ENCODE data around the gene CCL4L2.
"Not testable (repeated sequence)": the region's sequence is repeated elsewhere in the genome, so short reads cannot be mapped to it uniquely, and the experiment has no call there.

Gene CCL4L2

DNA sequence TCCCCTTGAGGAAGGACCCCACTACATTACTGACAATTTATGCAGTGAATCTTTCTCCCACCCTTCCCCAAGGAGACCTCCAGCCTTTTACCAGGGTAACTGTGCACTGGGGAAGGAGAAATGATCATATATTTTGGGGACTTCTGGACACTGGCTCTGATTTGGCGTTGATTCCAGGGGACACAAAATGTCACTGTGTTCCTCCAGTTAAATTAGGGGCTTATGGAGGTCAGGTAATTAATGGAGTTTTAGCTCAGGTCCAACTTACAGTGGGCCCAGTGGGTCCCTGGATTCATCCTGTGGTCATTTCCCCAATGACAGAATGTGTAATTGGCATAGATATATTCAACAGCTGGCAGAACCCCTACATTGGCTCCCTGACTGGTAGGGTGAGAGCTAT lies 8.7 kb downstream of the CCL4L2 start:
- DNase-seq (ENCODE audit: low read depth in 2 of 3, low spot score in 2 of 3) = not testable (repeated sequence)

DNA sequence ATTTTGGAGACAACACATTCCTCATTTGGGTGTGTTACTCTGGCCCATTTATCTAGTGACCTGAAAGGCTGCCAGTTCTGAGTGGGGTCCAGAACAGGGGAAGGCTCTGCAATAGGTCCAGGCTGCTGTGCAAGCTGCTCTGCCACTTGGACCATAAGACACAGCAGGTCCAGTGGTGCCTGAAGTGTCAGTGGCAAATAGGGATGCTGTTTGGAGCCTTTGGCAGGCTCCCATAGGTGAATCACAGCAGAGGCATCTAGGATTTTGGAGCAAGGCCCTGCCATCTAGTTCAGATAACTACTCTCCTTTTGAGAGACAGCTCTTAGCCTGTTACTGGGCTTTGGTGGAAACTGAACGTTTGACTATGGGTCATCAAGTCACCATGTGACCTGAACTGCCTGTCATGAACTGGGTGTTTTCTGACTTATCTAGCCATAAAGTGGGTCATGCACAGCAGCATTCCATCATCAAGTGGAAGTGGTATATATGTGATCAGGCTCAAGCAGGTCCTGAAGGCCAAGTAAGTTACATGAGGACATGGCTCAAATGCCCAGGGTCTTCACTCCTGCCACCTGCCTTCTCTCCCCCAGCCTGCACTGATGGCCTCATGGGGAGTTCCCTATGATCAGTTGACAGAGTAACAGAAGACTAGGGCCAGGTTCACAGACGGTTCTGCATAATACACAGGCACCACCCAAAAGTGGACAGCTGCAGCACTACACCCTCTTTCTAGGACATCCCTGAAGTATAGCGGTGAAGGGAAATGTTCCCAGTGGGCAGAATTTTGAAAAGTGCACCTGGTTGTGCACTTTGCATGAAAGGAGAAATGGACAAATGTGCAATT lies 10.1 kb downstream of the CCL4L2 start:
- not testable (repeated sequence) for DNase-seq (ENCODE audit: low read depth in 2 of 3, low spot score in 2 of 3)

DNA sequence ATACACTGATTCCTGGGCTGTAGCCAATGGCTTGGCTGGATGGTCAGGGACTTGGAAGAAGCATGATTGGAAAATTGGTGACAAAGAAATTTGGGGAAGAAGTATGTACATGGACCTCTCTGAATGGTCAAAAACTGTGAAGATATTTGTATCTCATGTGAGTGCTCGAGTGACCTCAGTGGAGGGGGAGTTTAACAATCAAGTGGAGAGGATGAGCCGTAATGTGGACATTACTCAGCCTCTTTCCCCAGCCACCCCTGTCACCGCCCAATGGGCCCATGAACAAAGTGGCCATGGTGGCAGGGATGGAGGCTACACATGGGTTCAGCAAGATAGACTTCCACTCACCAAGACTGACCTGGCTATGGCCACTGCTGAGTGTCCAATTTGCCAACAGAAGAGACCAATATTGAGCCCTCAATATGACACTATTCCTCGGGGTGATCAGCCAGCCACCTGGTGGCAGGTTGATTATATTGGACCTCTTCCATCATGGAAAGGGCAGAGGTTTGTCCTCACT lies 10.8 kb downstream of the CCL4L2 start:
- not testable (repeated sequence) for DNase-seq (ENCODE audit: low read depth in 2 of 3, low spot score in 2 of 3)

- not testable (repeated sequence) for DNase-seq (ENCODE audit: low read depth in 2 of 3, low spot score in 2 of 3)
Observed at GRCh38 chr17:36222967-36223366, 12.1 kb downstream of the CCL4L2 start.

DNA sequence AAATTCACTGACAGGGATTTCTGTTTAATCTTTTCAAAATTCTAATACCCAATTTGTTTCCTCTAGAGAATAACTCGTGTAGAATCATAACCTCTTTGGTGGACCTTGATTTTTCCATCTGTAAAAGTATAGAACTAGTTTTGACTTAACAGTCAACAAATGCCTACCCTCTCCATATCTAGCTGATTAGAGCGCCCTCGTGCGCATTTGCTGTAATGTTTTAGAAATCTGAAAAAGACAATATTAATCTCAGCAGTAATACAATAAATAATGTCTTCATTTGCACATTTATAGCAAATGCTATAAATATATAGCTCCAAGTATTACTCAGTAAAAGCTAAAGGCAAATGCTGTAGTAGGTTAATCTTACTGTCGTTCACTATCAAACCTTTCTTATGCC lies 18.8 kb downstream of the CCL4L2 start:
- DNase-seq (ENCODE audit: low read depth in 2 of 3, low spot score in 2 of 3) = not testable (repeated sequence)

GRCh38 chr17:36242046-36242445 lies 31.2 kb downstream of the CCL4L2 start:
- DNase-seq (ENCODE audit: low read depth in 2 of 3, low spot score in 2 of 3) = not testable (repeated sequence)
